GM12872 (cell line): ENCODE results near the gene MAGI2.

Experiments
- CTCF ChIP-seq: IDR thresholded peaks from 3 replicates; pipeline ENCODE4 v1.5.1; 2011; ENCODE audit warnings: low read depth, mild to moderate bottlenecking, low read length, moderate library complexity; ENCODE audit not compliant: insufficient read depth

MAGI2 gene

GRCh38 chr7:78194611-78195010 is 1258.9 kb downstream of the MAGI2 start:
- TF ChIP-seq CTCF: no peak

GRCh38 chr7:78191475-78192079 is 1261.9 kb downstream of the MAGI2 start:
- TF ChIP-seq CTCF: no peak

- no peak for TF ChIP-seq CTCF
Measured at GRCh38 chr7:78189762-78190161, 1263.7 kb downstream of the MAGI2 start.

- TF ChIP-seq CTCF: no peak
Measured at GRCh38 chr7:78185149-78185745, 1268.2 kb downstream of the MAGI2 start.

GRCh38 chr7:78184299-78184698 is 1269.2 kb downstream of the MAGI2 start:
- no peak for TF ChIP-seq CTCF

GRCh38 chr7:78179827-78180477 is 1273.5 kb downstream of the MAGI2 start:
- no peak for TF ChIP-seq CTCF

GRCh38 chr7:78179211-78179610 is 1274.3 kb downstream of the MAGI2 start:
- no peak for TF ChIP-seq CTCF
